Measurements from ENCODE around the gene UGT1A6. TPM values are rescaled to one million over a fixed set of nuclear protein-coding genes. Genes with fewer than 3 reads are reported as not detected.
A peak's percentile ranks its signal among the peaks of the same experiment; 100 is the strongest.

The UGT1A6 gene
- total RNA-seq, 6 experiments from 2014 or later: 79.4 to 315 (median 139) TPM

GRCh38 chr2:233775414-233775813, 82.7 kb downstream of the UGT1A6 start:
- no peak for TF ChIP-seq POLR2A (IDR thresholded peaks at IDR 0.05)
- TF ChIP-seq, protein P1, sequence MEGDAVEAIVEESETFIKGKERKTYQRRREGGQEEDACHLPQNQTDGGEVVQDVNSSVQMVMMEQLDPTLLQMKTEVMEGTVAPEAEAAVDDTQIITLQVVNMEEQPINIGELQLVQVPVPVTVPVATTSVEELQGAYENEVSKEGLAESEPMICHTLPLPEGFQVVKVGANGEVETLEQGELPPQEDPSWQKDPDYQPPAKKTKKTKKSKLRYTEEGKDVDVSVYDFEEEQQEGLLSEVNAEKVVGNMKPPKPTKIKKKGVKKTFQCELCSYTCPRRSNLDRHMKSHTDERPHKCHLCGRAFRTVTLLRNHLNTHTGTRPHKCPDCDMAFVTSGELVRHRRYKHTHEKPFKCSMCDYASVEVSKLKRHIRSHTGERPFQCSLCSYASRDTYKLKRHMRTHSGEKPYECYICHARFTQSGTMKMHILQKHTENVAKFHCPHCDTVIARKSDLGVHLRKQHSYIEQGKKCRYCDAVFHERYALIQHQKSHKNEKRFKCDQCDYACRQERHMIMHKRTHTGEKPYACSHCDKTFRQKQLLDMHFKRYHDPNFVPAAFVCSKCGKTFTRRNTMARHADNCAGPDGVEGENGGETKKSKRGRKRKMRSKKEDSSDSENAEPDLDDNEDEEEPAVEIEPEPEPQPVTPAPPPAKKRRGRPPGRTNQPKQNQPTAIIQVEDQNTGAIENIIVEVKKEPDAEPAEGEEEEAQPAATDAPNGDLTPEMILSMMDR (IDR thresholded peaks at IDR 0.05): no peak
- DNase-seq (no peak), ATAC-seq (peak in 2 of 4 donors; percentile 31 to 38)
- Histone ChIP-seq H3K4me1 (no peaks in the 10 kb centered on the region), H3K4me3 (no peak overlapping the region), H3K27ac (no peak overlapping the region), H3K36me3 (peaks cover 0 to 35% (median 11%) of the 10 kb centered on the region in 4 donors), H3K27me3 (no peaks in the 10 kb centered on the region), H3K9me3 (no peaks in the 10 kb centered on the region)
- 74% methylated on average over 2 of the region's 6 CpGs for WGBS (ENCODE audit: insufficient coverage, low coverage, low lambda C conversion rate, missing lambda C conversion rate)
- intact Hi-C loops (cut with DNase I): no loop called here

GRCh38 chr2:233778030-233778429, 85.3 kb downstream of the UGT1A6 start, which contains the start of gene MROH2A:
TSS of gene MROH2A (plus strand) at chr2:233778330. CDS start at chr2:233779359, 1,029 bp downstream.
- intact Hi-C loops (cut with DNase I): no loop called here
- H3K9me3 ChIP-seq: no peaks in the 10 kb centered on the region
- peaks cover 0 to 9% (median under 1%) of the 10 kb centered on the region in 4 donors for H3K36me3 ChIP-seq
- no peaks in the 10 kb centered on the region for H3K27me3 ChIP-seq
- TF ChIP-seq POLR2A (IDR thresholded peaks at IDR 0.05): no peak
- TF ChIP-seq, protein P1 (IDR thresholded peaks at IDR 0.05): no peak
- no peak for ATAC-seq
- 95% methylated on average over 2 of the region's 2 CpGs for WGBS (ENCODE audit: insufficient coverage, low coverage, low lambda C conversion rate, missing lambda C conversion rate)
- no peak for DNase-seq
- H3K4me3 ChIP-seq: no peak within 1 kb of the TSS
- H3K4me1 ChIP-seq: no peaks in the 10 kb centered on the region
- H3K27ac ChIP-seq: no peak within 1 kb of the TSS

DNA sequence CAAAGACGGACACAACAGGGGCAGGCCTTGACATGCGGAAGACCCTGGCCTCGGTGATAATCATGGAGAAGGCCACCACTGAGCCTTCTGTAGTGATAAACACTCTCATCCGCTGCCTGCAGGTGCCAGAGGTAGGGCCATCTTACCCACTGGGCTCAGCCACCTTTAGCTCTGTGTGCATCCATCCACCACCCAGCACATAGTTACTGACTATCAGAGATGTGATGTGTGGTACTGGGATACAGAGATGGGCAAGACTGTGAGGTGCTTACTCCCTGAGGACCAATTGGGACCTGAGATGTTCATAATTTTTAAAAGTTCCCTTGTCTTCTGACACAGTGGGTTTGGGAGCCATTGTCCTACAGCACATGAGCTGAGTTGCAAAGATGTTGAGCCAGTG, 87.0 kb downstream of the UGT1A6 start:
- Histone ChIP-seq H3K4me1 (no peaks in the 10 kb centered on the region), H3K9me3 (no peaks in the 10 kb centered on the region), H3K36me3 (no peaks in the 10 kb centered on the region), H3K27me3 (no peaks in the 10 kb centered on the region), H3K4me3 (no peak overlapping the region), H3K27ac (no peak overlapping the region)
- WGBS (ENCODE audit: insufficient coverage, low coverage, low lambda C conversion rate, missing lambda C conversion rate): 85% methylated on average over 4 of the region's 4 CpGs
- intact Hi-C loops (cut with DNase I): no loop called here
- DNase-seq (no peak), ATAC-seq (no peak)
- no peak for TF ChIP-seq POLR2A (IDR thresholded peaks at IDR 0.05)

DNA sequence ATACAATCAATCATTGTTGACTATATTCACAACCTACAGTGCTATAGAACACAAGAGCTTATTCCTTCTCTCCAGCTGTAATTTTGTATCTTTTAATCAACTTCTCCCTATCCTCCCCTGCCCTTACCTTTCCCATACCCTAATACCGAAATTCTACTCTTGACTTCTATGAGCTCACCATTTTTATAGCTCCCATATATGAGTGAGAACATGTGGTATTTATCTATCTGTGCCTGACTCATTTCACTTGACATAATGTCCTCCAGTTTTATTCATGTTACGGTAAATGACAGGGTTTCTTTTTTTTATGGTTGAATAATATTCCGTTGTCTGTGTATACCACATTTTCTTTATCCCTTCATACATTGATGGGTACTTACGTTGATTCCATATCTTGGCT, 88.1 kb downstream of the UGT1A6 start:
- Histone ChIP-seq H3K4me3 (no peak overlapping the region), H3K36me3 (no peaks in the 10 kb centered on the region), H3K27me3 (no peaks in the 10 kb centered on the region), H3K9me3 (no peaks in the 10 kb centered on the region), H3K4me1 (no peaks in the 10 kb centered on the region), H3K27ac (no peak overlapping the region)
- no peak for DNase-seq
- TF ChIP-seq POLR2A (IDR thresholded peaks at IDR 0.05): no peak
- TF ChIP-seq, protein P1 (IDR thresholded peaks at IDR 0.05): no peak
- WGBS (ENCODE audit: insufficient coverage, low coverage, low lambda C conversion rate, missing lambda C conversion rate): 83% methylated on average over 4 of the region's 4 CpGs
- no peak for ATAC-seq
- intact Hi-C loops (cut with DNase I): no loop called here

DNA sequence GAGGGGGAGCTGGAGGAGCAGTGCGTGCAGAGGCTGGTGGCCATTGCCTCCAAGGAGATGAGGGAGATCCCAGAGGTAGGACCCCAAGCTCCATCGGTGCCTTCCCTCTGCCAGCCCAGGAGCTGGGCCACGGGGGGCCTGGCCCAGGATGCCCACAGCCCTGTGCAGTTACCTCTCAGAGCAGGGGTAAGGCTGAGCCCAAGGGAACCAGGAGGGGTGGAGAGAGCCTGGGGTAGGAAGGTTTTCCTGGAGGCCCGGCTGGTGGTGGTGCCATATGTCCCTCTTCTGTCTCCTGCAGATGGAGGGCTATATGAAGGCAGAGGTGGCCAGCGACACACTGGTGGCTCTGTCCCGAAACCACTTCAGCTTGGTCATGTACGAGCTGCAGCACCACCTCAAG, 96.9 kb downstream of the UGT1A6 start:
- no peak for DNase-seq
- intact Hi-C loops (cut with DNase I): no loop called here
- ATAC-seq: peak in 1 of 4 donors; percentile 15
- no peaks in the 10 kb centered on the region for H3K9me3 ChIP-seq
- H3K4me3 ChIP-seq: no peak overlapping the region
- TF ChIP-seq, protein P1 (IDR thresholded peaks at IDR 0.05): no peak
- no peak for TF ChIP-seq POLR2A (IDR thresholded peaks at IDR 0.05)
- H3K4me1 ChIP-seq: no peaks in the 10 kb centered on the region
- no peaks in the 10 kb centered on the region for H3K27me3 ChIP-seq
- H3K36me3 ChIP-seq: no peaks in the 10 kb centered on the region
- no peak overlapping the region for H3K27ac ChIP-seq
- WGBS (ENCODE audit: insufficient coverage, low coverage, low lambda C conversion rate, missing lambda C conversion rate): no CpG with 5 or more reads among the region's 7 CpGs

All from right lobe of liver (tissue), 6 donors.